Stimulated activated naive CD8-positive, alpha-beta T cell treated with anti-CD3 and anti-CD28 coated beads, Interleukin-15, amount 100 ng/mL, for 72 hours (primary cell): ENCODE measurements around the gene RGS7BP.

Experiments
- ATAC-seq: fragments of 150-1000 bp; cut with Tn5 transposase; 2 replicates; pipeline ENCODE4 v1.10.0; 2021; ENCODE audit warnings: mild to moderate bottlenecking, moderate library complexity
- DNase-seq, 2 donors: peaks; one replicate each; pipeline ENCODE4 v3.0.0; 2021 to 2022
- H3K27ac Mint-ChIP-seq, 2 donors: one replicate each; pipeline ENCODE4 v1.8.0; 2022; ENCODE audit warnings: mild to moderate bottlenecking in 2 of 2, mixed read lengths in 2 of 2, moderate library complexity in 2 of 2
- H3K27me3 Mint-ChIP-seq: one replicate; pipeline ENCODE4 v1.8.0; 2022; ENCODE audit warnings: mixed read lengths
- H3K4me1 Mint-ChIP-seq: one replicate; pipeline ENCODE4 v1.8.0; 2022; ENCODE audit warnings: mild to moderate bottlenecking, mixed read lengths
- H3K4me3 Mint-ChIP-seq, 2 donors: one replicate each; pipeline ENCODE4 v1.8.0; 2022; ENCODE audit warnings: mild to moderate bottlenecking in 2 of 2, mixed read lengths in 2 of 2, moderate library complexity in 1 of 2
- H3K9me3 Mint-ChIP-seq, 2 donors: one replicate each; pipeline ENCODE4 v1.8.0; 2022; ENCODE audit warnings: mixed read lengths in 2 of 2

RGS7BP gene

DNA sequence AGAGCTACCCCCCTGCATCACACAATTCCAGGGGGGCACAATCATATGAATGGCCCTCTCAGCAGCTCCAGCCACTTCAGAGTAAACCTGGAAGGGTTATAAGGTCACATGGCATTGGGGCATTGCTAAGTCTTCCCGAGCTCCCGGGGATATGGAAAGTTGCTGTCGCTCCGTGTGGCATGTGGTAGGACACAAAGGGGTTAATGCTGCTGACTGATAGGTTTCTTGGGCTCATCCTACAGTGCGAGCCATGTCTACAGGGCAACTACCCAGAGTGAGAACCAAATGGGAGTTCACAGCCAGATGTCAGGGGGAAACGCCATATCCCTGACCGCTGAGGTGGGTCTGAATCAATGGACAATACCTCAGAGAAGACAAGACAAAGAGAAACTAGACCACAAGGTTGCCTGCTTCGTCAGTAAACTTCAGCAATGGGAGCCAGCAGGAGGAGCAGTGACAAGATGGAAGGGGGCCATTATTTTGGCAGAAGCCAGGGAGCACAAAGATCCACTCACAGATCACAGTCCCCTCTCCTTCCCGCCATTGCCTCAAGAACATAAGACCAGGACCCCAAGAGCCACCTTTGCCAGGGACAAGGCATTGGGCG lies 132.1 kb downstream of the RGS7BP start:
- Mint-ChIP-seq H3K4me1 (peaks cover 7% of the 10 kb centered on the region), H3K4me3 (no peak overlapping the region), H3K27me3 (peaks cover 27% of the 10 kb centered on the region), H3K27ac (no peak overlapping the region), H3K9me3 (no peaks in the 10 kb centered on the region)
- DNase-seq = no peak
- peak; percentile 20 for ATAC-seq

DNA sequence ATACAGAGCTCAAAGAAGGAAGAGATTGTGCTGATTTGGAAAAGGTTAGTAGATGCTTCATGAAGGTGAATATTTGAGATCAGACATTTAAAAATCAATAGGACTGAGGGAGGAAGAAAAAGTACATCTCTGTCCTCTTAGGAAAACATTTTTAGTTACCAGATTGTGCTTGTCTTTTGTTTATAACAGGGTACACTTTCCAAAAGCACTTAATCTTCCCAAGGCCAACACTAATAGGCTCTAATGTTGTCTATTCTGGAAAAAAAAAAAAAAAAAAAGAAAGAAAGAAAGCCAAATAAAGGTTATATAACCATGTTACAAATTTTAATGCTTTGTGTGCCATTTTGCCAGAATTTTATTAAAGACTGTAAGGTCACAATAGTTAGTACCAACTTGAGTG lies 139.0 kb downstream of the RGS7BP start:
- Mint-ChIP-seq H3K4me1 (no peaks in the 10 kb centered on the region), H3K27ac (no peak overlapping the region), H3K27me3 (peaks cover under 1% of the 10 kb centered on the region), H3K9me3 (no peaks in the 10 kb centered on the region), H3K4me3 (no peak overlapping the region)
- DNase-seq (no peak), ATAC-seq (no peak)

DNA sequence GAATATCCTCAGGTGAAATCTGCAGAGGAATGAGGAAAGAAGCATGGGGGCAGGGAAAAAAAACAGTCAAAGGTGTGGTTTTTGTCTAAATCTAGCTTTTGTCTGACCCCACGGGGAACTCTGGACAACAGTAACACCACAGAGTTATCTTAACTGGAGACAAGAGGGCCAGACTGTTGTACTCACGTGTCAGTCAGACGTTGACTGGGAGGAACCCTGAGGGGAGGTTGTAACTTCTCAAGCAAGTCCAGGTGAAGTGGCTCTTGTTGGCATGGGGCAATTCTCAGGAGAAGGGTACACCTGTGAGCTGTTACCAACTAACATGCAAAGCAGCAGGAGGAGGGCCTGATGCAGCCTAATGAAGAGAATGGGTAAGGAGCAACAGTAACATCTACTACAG lies 140.4 kb downstream of the RGS7BP start:
- H3K4me3 Mint-ChIP-seq = no peak overlapping the region
- H3K27ac Mint-ChIP-seq = no peak overlapping the region
- ATAC-seq (no peak), DNase-seq (no peak)
- H3K9me3 Mint-ChIP-seq = no peaks in the 10 kb centered on the region
- no peaks in the 10 kb centered on the region for H3K4me1 Mint-ChIP-seq
- no peaks in the 10 kb centered on the region for H3K27me3 Mint-ChIP-seq

DNA sequence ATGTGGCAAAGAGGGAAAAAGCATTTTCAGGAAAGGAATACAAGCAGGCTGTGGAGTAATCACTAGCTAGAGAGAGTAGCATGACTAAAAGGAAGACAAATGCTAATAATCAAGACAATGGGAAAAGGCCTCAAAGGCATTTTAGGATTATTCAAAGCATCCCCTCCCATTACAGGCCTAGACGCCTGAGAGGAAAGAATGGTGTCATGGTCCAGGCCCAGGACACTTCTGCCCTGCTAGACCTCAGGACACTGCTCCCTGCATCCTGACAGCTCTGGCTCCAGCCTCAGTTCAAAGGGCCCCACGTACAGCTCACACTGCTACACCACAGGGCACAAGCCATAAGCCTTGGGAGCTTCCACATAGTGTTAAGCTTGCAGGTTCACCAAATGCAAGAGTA lies 143.7 kb downstream of the RGS7BP start:
- ATAC-seq (no peak), DNase-seq (no peak)
- H3K9me3 Mint-ChIP-seq = no peaks in the 10 kb centered on the region
- no peak overlapping the region for H3K27ac Mint-ChIP-seq
- H3K27me3 Mint-ChIP-seq = no peaks in the 10 kb centered on the region
- no peak overlapping the region for H3K4me3 Mint-ChIP-seq
- no peaks in the 10 kb centered on the region for H3K4me1 Mint-ChIP-seq

DNA sequence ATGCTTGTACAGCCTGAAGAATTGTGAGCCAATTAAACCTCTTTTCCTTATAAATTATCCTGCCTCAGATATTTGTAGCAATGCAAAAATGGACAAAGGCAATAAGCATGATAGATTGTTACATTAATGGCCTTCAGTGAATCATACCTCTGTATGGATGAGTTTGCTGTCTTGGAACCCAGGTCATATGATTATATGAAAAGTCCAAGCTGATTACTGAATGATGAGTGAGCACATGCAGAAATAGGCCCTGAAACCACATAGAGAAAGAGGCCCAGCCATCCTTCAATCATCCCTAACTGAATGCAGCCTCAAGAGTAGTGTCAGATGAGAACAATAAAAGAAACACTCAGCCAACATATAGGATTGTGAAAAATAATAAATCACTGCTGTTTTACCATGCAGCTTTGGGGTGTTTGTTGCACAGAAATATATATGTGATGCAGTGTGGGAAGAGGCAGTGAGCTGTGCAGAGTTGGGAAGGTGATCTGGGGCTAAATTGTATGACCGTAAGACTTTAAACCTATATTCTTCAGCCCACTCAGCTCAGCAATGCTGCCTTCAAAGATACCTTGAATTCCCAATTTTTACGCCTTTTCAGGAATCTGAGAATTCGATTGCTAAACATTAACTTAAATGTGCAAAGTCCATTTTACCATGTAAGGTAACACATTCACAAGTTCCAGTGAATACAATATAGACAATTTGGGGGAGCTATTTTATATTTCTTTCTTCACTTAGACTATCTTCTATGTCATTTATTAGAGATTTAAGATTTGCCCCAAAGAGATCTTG lies 148.1 kb downstream of the RGS7BP start:
- no peaks in the 10 kb centered on the region for H3K9me3 Mint-ChIP-seq
- H3K27me3 Mint-ChIP-seq = no peaks in the 10 kb centered on the region
- DNase-seq = no peak
- no peaks in the 10 kb centered on the region for H3K4me1 Mint-ChIP-seq
- no peak overlapping the region for H3K27ac Mint-ChIP-seq
- no peak overlapping the region for H3K4me3 Mint-ChIP-seq
- ATAC-seq = no peak

DNA sequence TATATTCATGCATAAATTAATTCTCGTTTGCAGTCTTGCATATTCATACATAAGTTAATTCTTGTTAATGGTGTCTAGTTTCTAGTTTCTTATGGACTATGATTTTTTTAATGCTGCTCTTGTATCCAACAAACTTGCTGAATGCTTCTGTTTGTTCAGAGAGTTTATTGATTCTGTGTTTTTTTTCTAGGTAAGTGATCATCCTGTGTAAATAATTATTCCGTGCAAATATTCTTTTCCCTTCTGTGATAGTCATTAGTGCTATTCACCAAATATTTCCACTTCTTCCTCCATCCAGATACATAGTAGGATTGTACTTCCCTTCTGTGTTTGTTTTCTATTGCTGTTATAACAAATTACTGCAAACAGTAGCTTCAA lies 148.7 kb downstream of the RGS7BP start:
- ATAC-seq (no peak), DNase-seq (no peak)

DNA sequence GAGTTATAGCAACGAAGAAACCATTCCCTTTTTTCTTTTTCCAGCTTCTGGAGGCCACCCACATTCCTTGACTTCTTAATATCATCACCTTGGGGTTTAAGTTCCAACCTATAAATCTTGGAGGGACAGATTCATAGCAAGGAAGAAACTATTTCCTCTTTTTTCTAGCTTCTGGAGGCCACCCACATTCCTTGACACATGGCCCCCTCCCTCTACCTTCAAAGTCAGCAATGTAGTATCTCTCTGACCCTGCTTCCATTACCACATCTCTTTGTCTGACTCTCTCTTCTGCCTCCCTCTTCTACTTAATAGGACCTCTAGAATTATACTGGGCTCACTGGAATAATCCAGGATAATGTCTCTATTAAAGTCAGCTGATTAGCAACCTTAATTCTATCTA lies 149.8 kb downstream of the RGS7BP start:
- H3K9me3 Mint-ChIP-seq = no peaks in the 10 kb centered on the region
- H3K4me3 Mint-ChIP-seq = no peak overlapping the region
- no peaks in the 10 kb centered on the region for H3K4me1 Mint-ChIP-seq
- H3K27ac Mint-ChIP-seq = no peak overlapping the region
- no peaks in the 10 kb centered on the region for H3K27me3 Mint-ChIP-seq
- ATAC-seq (no peak), DNase-seq (no peak)

More for the DNA sequence above, 148.7 kb downstream of the RGS7BP start:
- no peaks in the 10 kb centered on the region for H3K27me3 Mint-ChIP-seq
- no peak overlapping the region for H3K4me3 Mint-ChIP-seq
- no peaks in the 10 kb centered on the region for H3K9me3 Mint-ChIP-seq
- no peaks in the 10 kb centered on the region for H3K4me1 Mint-ChIP-seq
- H3K27ac Mint-ChIP-seq = no peak overlapping the region

DNA sequence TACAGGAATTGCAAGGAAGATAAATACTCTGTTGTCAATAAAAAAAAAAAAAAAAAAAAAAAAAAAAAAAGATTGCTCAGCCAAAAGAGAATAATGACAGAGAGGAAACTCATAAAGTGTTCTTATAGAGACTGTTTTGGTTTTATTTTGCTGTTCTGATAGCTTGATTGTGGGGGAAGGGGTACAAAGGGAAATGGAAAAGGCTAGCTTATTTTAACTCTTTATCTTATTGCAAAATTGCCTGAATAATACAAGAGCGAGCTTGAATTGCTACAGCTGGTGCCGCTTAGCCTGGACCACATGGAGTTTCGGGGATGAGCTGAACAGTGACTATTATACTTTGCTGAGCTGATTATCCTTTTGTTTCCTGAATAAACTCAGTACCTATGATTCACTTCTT lies 153.5 kb downstream of the RGS7BP start:
- DNase-seq (no peak), ATAC-seq (no peak)
- no peaks in the 10 kb centered on the region for H3K27me3 Mint-ChIP-seq
- no peaks in the 10 kb centered on the region for H3K9me3 Mint-ChIP-seq
- no peak overlapping the region for H3K4me3 Mint-ChIP-seq
- H3K27ac Mint-ChIP-seq = no peak overlapping the region
- no peaks in the 10 kb centered on the region for H3K4me1 Mint-ChIP-seq
